Superior temporal gyrus (tissue), 1 donor: ENCODE measurements around the gene PGM3.

Experiments
- DNase-seq: peaks from one replicate; pipeline ENCODE4 v3.0.0-alpha.2; 2016; ENCODE audit errors: extremely low spot score

Gene PGM3

DNA sequence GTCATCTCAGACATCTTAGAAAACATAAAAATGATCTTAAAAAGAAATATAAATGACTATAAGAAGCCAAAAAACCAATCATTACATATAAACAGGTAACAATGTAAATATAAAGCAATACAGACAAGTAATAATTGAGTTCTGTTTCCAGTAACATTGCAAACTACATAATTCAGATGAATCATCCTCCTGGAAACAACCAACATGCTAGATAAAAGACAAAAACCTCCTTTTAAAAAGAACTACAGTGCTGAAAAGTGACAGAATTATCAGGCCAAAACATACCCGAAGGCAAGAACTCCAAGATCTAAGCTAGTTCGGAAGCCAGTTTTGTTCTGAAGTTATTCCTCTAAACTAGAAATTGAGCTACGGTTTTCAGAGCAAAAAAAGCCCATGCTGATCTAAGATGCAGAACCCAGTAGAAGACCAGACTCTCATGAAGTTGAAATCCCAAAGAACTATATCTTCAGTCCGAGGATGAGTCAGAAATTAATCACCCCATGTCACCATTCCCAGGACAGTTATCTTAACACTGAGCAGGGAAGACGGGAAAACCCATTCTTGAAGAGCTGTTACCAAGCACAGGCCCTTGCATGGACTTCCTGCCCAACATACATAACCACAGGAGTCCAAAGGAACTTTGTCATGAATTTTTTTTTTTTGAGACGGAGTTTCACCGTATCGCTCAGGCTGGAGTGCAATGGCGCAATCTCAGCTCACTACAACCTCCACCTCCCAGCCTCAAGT lies 9.8 kb downstream of the PGM3 start:
- no peak for DNase-seq

DNA sequence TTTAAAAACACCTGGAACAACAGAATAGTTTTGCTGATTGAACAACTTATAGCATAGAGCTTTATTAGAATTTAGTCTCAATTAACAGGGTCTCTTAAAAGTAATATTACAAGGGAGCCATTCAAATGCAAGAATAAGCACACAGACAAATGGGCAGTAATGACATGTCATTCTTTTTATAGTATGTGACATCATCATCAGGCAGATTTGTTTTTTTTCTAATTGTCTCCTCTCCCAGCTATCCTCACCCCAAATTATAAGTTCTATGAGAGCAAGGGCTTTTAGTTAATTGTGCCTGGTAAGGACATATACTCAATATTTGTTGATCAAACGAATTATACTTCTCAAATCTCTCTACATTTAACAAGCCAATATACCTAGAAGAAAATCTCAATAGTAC lies 11.0 kb downstream of the PGM3 start:
- DNase-seq, result no peak

DNA sequence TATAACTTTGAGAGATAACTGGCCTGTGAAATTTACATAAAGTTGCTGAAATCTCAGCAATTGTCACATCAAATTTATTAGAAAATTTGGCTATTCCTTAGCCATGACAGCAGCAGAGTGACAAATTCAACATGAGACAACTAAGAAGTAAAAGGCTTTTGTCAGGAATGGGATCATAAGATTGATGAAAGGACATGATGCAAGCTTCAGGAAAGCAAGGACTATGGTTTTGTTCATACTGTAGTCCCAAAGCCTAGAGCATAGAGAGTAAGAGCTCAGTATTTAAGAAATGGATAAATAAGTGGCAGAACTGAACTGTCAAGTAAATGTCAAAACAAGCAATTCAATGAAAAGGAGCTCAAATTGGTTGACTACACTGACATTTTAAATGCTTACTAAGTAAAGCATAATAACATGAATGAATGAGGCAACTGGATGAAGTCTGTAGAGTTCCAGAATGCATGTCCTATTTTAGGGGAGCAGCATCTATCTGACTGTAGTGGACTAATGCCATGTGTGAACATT lies 12.6 kb downstream of the PGM3 start:
- DNase-seq, result no peak

DNA sequence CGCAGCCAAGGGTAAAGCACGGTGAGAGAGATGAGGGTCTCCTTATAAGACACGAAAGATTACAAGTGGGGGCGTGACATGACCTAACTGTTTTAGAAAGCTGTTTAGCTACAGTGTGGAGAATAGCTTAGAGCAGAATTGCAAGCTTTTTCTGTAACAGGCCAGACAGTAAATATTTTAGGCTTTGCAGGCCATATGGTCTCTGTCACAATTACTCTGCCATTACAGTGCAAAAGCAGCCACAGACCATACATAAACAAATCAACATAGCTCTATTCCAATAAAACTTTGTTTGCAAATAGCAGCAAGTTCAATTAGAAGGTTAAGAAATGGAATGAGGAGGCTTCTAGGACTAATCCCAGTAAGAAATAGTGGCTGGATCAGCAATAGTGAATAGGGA lies 16.8 kb downstream of the PGM3 start:
- DNase-seq, result no peak

DNA sequence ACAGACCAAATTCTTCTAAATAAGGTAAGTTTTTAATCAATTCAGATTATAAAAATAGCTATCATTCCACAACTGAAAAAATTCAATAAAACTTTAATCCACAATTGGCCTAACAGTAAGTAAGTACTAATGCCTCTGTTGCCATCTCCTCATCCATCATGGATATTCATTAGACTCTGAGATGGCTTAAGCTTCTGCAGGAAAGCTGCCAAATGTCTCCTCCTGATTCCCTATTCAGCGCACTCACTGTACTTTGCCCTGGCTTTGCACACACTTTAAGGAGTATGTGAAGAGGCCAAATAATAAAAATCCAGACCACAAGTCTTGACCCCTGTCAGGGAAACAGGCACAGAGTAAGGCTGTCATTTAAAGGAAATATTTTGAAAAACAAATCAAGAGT lies 23.6 kb downstream of the PGM3 start:
- no peak for DNase-seq

DNA sequence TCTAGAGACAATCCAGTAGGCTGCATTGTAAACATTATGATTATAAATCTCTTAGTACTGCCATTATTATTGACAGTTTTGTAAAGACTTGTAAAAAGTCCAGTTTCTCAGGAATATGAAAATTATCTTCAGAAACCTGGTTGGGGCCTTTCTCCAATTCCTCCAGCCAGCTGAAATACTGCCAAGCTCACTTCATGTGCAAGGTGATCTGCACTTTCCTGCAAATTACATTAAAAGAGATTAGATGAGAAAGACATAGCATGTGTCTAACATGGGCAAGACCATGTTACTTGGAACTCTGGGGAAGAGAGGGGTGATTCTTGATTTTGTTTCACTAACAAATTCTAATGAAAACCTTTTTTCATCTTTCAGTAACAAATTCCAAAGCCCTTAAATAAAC lies 24.0 kb downstream of the PGM3 start:
- no peak for DNase-seq

DNA sequence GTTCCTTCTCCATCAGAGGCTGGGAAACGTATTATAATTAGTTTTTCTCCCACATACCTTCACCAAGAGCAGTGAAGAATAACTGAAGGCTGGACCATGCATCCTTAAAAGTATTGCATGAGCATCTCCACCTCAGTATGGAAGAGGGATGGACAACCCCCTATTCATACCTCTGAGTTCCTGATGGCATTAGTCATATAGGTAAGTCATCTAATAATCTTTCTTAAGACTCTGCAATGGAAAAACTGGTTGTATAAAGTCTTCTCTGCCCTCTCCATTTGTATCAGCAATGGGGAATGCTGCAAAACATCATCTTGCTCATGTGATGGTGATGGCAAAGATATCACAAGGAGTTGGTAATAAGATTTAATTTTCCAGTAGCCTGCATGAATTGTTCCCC lies 24.5 kb downstream of the PGM3 start:
- DNase-seq, result no peak

DNA sequence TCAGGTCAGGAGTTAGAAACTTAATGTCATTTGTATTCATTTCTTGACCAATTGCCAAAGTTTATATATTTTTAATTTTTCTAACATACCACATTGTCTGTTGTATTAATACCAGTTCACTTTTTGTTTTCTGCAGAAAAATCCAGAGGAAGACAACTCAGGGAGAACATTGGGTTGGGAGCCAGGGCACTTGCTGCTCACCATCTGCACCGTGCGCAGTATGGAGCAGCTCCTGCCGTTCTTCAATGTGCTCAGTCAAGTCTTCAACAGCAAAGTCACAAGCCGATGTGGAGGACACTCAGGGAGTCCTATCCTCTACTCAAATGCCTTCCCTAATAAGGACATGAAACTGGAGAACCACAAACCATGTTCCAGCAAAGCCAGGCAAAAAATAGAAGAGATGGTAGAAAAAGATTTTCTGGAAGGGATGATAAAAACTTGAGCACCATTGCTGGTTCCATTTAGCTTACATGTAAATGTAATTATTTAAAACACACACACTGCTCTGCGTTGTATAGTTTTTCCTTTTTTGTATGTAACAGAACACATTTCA lies 25.3 kb downstream of the PGM3 start:
- no peak for DNase-seq

DNA sequence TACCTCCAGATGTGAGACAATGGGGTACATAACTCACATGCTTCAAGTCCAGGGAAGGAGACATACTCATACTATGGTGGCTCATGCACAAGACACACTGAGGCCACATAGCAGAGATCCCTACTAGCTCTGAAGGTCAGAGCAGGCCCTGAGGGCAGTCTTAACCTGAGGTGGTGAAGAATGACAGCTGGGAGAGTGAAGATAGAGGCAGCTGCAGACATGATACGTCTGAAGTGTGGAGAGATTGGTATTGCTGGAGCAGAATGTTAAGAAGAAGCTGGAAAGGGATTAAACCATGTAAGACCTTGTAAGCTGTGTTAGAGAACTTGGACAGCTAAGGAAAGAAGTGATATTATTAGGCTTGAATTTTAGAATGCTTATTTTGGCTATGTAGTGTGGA lies 32.9 kb downstream of the PGM3 start:
- DNase-seq, result no peak

DNA sequence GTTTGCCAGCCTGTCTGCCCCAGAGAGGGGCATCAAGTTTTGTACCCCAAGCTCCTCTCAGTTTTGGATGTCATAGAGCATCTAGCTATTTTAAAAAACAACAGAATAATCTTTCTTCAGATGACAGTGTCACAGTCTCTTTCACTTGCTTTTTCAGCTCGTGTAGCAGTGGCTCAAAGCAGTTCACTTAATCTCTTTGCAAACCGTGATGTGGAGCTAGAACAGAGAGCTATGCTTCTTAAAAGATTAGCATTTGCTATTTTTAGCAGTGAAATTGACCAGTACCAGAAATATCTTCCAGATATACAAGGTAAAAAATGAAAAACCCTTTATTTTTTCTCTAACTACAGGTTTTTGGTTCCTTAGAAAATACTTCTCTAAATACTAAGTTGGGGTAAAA lies 37.3 kb downstream of the PGM3 start:
- no peak for DNase-seq

DNA sequence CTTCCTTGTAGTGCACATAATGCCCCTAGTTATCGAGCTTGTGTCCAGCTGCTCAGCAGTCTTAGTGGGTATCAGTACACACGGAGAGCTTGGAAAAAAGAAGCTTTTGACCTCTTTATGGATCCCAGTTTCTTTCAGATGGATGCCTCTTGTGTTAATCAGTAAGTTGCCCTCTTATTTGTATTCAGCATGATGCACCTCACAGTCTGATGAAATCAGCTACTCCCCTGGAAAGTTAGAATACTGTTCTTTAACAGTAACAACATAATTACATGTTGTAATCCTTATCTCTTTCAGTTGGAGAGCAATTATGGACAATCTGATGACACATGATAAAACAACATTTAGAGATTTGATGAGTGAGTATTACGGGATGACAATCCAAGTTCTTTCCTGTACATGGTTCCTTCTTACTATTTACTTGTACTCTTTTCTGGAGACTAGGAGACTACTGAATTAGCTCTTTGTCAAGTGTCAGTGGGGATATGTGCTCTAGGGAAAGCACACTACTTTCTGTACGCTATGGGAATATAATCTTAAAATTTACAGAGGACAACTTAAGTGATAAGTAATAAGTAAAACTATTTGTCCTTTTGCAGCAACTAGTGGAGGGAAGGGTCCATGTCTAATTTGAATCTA lies 39.1 kb downstream of the PGM3 start:
- no peak for DNase-seq

DNA sequence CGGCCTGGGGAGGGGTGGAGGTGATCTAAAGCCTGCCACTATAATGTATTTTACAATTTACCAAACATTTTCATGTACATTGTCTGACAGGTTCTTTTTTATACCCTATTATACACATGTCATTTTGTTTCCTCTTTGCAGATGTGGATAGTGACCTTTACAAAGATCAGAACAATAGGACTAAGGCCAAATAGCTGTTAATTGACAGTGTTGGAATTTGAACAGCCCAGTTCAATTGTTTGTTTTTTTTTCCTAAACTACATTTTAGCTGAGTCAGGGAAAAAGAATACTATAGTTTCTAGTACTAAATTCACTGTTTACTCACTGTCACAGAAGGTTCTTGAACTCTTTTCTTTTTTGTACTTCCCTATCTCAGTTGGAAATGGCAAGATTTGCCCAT lies 40.2 kb downstream of the PGM3 start:
- no peak for DNase-seq

DNA sequence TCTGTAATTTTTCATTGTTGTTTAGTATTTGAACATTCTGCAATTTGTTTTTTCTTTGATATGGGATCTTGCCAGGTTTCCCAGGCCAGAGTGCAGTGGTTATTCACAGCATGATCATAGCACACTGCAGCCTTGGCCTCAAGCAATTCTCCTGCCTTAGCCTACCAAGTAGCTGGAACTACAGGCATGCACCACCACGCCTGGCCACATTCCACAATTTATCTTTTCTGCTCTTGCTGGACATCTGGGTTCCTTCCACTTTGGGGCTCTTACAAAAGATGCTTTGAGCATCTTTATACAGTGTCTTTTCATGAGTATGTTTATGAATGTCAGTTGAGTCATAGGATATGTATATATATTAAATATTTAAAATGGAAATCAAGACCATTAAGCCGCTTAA lies 42.0 kb downstream of the PGM3 start:
- no peak for DNase-seq

DNA sequence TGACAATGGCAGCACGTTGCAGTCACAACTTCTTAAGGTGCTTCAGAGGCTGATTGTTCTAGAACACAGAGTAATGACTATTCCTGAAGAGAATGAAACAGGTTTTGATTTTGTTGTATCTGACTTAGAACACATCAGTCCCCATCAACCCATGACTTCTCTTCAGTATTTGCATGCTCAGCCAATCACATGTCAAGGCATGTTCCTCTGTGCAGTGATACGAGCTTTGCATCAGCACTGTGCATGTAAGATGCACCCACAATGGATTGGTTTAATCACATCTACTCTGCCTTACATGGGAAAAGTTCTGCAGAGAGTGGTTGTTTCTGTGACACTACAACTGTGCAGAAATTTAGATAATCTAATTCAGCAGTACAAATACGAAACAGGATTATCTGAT lies 54.3 kb downstream of the PGM3 start:
- no peak for DNase-seq

DNA sequence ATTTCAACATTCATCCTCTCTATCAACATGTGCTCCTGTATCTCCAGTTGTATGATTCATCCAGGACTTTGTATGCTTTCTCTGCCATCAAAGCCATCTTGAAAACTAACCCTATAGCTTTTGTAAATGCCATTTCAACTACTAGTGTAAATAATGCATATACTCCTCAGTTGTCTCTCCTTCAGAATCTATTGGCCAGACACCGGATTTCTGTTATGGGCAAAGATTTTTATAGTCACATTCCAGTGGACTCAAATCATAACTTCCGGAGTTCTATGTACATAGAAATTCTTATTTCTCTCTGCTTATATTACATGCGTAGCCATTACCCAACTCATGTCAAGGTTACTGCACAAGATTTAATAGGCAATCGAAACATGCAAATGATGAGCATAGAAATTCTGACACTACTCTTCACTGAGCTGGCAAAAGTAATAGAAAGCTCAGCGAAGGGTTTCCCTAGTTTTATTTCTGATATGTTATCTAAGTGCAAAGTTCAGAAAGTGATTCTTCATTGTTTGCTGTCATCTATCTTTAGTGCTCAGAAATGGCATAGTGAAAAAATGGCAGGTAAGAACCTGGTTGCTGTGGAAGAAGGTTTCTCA lies 54.8 kb downstream of the PGM3 start:
- DNase-seq, result no peak

DNA sequence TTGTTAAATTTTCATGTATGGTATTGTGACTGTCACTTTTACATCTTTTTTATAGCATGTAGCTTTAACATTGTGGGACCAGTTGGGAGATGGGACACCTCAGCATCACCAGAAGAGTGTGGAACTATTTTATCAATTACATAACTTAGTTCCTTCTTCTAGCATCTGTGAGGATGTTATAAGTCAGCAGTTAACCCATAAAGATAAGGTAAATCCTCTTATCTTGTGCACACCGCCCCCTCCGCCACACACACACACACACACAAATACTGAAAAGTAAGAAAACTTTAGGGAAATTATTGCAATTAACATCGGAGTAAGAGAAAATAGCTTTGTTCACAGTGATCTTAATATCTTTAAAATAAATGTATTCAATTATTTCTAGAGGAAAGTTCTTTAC lies 60.9 kb downstream of the PGM3 start:
- DNase-seq, result no peak

DNA sequence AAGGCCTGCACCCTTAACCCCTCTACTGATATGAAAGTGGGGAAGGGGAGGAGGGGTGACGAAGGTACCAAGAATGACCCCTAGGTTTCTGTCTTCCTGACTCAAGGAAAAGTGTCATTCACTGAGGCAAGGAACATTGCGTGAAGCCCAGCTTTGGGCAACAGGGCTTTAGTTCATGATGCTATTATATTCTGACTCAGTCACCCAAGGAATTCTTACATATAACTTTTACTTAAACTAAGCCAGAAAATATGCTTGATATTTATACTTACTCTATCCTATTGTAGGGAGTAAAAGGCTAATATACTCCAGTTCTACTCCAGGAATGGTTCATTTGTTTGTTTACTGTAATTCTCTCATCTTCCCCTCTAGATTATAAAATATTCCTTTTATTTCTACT lies 65.1 kb downstream of the PGM3 start:
- no peak for DNase-seq

DNA sequence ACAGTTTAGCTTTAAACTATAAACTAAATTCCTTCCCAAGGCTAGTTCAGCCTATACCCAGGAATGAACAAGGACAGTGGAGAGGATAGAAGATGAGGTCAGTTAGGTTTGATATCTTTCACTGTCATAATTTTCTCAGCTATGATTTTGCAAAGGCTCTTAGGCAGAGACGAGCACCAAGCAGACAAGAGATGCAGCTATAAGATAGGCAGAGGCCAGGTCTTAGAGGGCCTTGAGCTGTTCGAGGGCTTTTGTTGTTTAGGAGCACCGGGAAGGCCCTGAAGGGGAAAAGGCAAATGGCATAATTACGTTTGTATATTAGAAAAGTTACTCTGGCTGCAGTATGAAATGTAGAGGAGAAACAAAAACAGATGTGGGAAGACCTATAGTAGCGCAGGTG lies 65.8 kb downstream of the PGM3 start:
- no peak for DNase-seq

DNA sequence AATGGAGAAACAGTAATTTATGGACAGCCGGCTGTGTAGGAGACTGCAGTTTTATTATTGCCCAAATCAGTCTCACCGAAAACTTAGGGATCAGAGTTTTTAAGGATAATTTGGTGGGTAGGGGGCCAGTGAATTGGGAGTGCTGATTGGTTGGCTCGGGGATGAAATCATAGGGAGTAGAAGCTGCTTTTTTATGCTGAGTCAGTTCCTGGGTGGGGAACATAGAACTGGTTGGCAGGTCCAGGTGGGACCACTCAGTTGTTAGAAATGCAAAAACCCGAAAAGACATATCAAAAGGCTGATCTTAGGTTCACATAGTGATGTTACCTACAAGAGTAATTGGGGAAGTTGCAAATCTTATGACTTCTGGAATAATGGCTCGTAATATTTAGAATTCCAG lies 66.3 kb downstream of the PGM3 start:
- DNase-seq, result no peak

DNA sequence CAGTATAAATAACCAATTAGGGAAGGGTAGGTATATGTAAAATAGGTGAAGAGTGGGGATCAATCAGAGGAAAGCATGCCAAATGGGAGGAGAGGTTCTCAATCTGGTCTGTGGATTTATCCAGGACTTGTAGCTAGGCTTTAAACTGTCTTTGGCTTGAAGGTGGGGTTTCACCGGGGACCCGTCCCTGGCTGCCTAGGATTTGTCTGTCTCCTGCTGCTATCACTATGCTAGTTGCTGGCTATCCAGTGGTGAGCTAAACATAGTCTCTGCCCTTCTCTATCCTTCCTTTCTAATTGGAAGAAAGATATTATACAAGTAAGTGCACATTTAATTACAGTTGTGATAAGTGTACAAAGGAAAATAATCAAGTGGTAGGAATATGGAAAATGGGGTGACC lies 66.8 kb downstream of the PGM3 start:
- no peak for DNase-seq

DNA sequence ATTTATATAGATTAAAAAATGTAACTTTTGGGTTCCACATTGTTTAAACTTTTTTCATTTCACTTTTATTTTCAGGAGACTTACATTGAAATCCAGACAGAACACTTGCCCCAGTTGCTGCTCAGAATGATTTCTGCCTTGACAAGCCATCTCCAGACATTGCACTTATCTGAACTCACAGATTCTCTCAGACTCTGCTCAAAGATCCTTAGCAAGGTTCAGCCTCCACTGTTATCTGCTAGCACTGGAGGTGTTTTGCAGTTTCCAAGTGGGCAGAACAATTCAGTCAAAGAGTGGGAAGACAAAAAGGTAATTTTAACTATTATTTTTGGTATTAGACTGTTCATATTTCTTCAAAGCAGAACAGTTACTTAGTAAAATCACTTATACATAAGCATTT lies 67.6 kb downstream of the PGM3 start:
- no peak for DNase-seq

DNA sequence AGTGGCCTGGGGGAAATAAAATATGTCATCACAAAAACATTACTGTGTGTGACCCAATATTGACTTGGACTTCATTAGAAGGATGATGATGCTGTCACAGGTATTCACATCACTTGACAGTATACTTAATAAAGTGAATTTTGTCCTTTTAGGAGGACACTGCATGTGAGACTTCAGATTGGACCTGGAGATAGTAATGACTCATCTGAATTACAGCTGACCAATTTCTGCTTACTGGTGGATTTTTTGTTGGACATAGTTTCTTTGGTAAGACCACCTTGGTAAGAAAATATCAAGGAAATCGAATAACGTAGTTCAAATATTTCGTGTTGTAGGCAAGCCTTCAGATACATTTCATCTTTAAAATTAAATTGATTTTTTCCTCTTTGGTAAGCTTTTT lies 68.5 kb downstream of the PGM3 start:
- no peak for DNase-seq

DNA sequence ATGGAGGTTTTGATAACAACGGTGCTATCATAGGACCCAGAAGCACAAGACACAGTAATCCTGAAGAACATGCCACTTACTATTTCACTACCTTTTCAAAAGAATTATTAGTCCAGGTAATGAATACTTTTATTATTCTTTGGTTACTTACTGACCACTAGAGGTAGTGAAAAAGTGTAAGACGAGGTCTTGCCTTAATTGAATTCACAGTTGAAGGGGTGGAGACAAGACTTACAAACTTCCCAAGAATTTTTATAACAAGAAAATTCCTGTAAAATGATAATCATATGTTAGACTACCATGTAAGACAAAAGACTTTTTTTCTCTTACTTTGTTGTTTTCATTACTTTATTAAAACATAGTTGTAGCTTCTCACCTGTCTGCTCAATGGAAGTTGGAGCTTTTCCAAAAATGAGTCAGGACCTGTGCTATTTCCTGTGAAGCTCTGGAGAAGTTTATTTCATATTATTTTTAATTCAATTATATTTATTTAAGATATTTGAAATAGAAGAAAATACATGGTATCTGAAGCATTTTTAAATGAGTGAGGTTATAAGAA lies 73.2 kb downstream of the PGM3 start:
- no peak for DNase-seq
